ENCODE measurements around the gene MAML3. TPM values are rescaled to one million over a fixed set of nuclear protein-coding genes. Genes with fewer than 3 reads are reported as not detected.

Gene MAML3
- total and polyA plus RNA-seq, 2 experiments from 2014 or later: 1.7 to 6.5 TPM

- no peak for TF ChIP-seq ETS1 (IDR thresholded peaks at IDR 0.05)
- no peak for TF ChIP-seq NANOG (IDR thresholded peaks at IDR 0.05; ENCODE audit: borderline replicate concordance)
- no peak for TF ChIP-seq JUNB (IDR thresholded peaks at IDR 0.05; ENCODE audit: unreplicated experiment)
These were observed 438.1 kb downstream of the MAML3 start (continued) for GRCh38 chr4:139715746-139716391.

GRCh38 chr4:139712882-139713281, 441.1 kb downstream of the MAML3 start:
- Histone ChIP-seq H3K4me3 (no peak overlapping the region), H3K27ac (ENCODE audit: low read depth) (no peak overlapping the region), H3K27me3 (ENCODE audit: insufficient read depth) (peaks cover 62% of the 10 kb centered on the region), H3K9me2 (ENCODE audit: insufficient read depth) (no peaks in the 10 kb centered on the region), H3K79me2 (replicated peaks; ENCODE audit: insufficient read depth) (no peaks in the 10 kb centered on the region), H3K36me3 (ENCODE audit: insufficient read depth) (no peaks in the 10 kb centered on the region), H3F3A (replicated peaks; ENCODE audit: low read depth) (no peaks in the 10 kb centered on the region), H3K4me2 (no peak overlapping the region), H4K20me1 (replicated peaks; ENCODE audit: insufficient read depth) (0 out of 2 replicates have a peak, but pooled peaks cover 3% of the 10 kb centered on the region), H2AFZ (no peak overlapping the region), H3K4me1 (ENCODE audit: insufficient read depth) (no peaks in the 10 kb centered on the region)
- no peak overlapping the region for H3K4me3 Mint-ChIP-seq
- H3K27me3 Mint-ChIP-seq (ENCODE audit: insufficient read depth, low read depth, poor library complexity): peaks cover 22% of the 10 kb centered on the region
- no peaks in the 10 kb centered on the region; the same call in 2 of the 3 replicates for H3K4me1 Mint-ChIP-seq
- H3K36me3 Mint-ChIP-seq (ENCODE audit: low read depth): peaks cover 2% of the 10 kb centered on the region; the same call in 1 of the 3 replicates
- H3K9me3 Mint-ChIP-seq: peaks cover 7% of the 10 kb centered on the region; the same call in 2 of the 3 replicates
- ATAC-seq: no peak
- DNase-seq (ENCODE audit: low spot score): no peak
- no peak overlapping the region for H3K27ac Mint-ChIP-seq
- TF ChIP-seq ZNF331 (CRISPR knock-in tag; IDR thresholded peaks at IDR 0.05; ENCODE audit: low read depth) (no peak), CREB1 (CRISPR knock-in tag; IDR thresholded peaks at IDR 0.05; ENCODE audit: low read depth) (no peak), POLR2AphosphoS5 (IDR thresholded peaks at IDR 0.05; ENCODE audit: low read depth) (no peak), ZNF462 (CRISPR knock-in tag; IDR thresholded peaks at IDR 0.05) (no peak), STAT1 (IDR thresholded peaks at IDR 0.05; ENCODE audit: unreplicated experiment) (no peak), CTCF (conservative IDR thresholded peaks at IDR 0.05; ENCODE audit: low read depth in 2 of 2) (no peak), ZNF114 (CRISPR knock-in tag; IDR thresholded peaks at IDR 0.05) (no peak), REST (IDR thresholded peaks at IDR 0.05; ENCODE audit: unreplicated experiment) (no peak), EZH2phosphoT487 (IDR thresholded peaks at IDR 0.05; ENCODE audit: unreplicated experiment) (no peak), JUNB (IDR thresholded peaks at IDR 0.05; ENCODE audit: unreplicated experiment) (no peak), EZH2 (IDR thresholded peaks at IDR 0.05; ENCODE audit: low read depth, unreplicated experiment) (no peak)
